Mucosa of descending colon (tissue), 3 donors: Measurements from ENCODE around the gene ARHGAP18. TPM values are rescaled to one million over a fixed set of nuclear protein-coding genes. Genes with fewer than 3 reads are reported as not detected.

ENCODE experiments used
- ATAC-seq: fragments of 200-7000 bp; cut with Tn5 transposase; one replicate; pipeline ENCODE4 v1.9.1; 2020; ENCODE audit warnings: mild to moderate bottlenecking, moderate library complexity
- DNase-seq, 3 donors: peaks; one replicate each; pipeline ENCODE4 v3.0.0-alpha.2; 2020
- H3K36me3 ChIP-seq: fragments of 200-600 bp; one replicate; pipeline ENCODE4 v1.8.0; 2021; ENCODE audit warnings: low read depth, mild to moderate bottlenecking
- H3K4me1 ChIP-seq: fragments of 200-600 bp; one replicate; pipeline ENCODE4 v1.8.0; 2021; ENCODE audit warnings: low read depth, mild to moderate bottlenecking
- H3K4me3 ChIP-seq: fragments of 200-600 bp; one replicate; pipeline ENCODE4 v1.8.0; 2021; ENCODE audit warnings: mild to moderate bottlenecking
- H3K9me3 ChIP-seq: fragments of 200-600 bp; one replicate; pipeline ENCODE4 v1.8.0; 2021; ENCODE audit warnings: mild to moderate bottlenecking
- intact Hi-C, 2 donors: fragments of 100-400 bp; cut with DNase I in 1 of 2; cut with micrococcal nuclease in 1 of 2; formaldehyde crosslinking; loops; one replicate each; pipeline versions ENCODE4 v1.11.0 to v1.11.1; 2022; cut with DNase I, micrococcal nuclease
- total RNA-seq, 3 donors: library from RNA; stranded (reverse); fragmentation: NEBNext Ultra II Directional in 2 of 3; extraction: Animal tissue kit (Norgen Biotek cat#: 25700) in 2 of 3; gene quantifications; one replicate each; pipeline versions ENCODE4 v1.2.1 to v1.2.4, GENCODE V29; 2021 to 2023
- TF ChIP-seq, protein P1 (sequence below): fragments of 200-600 bp; IDR thresholded peaks from one replicate; pipeline ENCODE4 v1.8.0; 2022; ENCODE audit warnings: antibody characterized with exemption, mild to moderate bottlenecking
- donor health status: DM: no; HTN: no; CAD: no; lungs with moderate emphysema.
- donor health status: DM: no; HTN: no; CAD: no.
- donor health status: DM: no; HTN: yes; CAD: no.

The ARHGAP18 gene
- total RNA-seq, 3 donors from 2014 or later = 17.6 to 24.3 (median 20.1) TPM

DNA sequence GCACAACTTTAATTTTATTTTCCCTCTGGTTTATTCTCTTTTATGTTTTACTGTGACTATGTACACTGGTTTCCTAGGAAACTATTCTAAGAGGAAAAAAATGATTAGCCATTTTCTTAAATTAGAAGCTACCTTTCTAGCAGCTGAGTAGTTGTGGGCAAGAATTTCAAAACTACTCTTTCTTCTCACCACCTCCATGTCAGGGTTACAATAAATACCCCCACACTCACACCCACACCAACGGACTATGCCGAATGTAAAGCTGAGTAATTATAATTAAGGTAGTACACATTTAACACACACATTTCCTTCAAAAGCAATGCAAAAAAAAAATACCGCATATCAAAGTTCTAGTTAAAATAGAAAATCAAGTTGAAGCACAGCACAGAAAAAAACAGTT is 78.9 kb downstream of the ARHGAP18 start:
- Histone ChIP-seq H3K9me3 (no peaks in the 10 kb centered on the region), H3K4me1 (no peaks in the 10 kb centered on the region), H3K36me3 (no peaks in the 10 kb centered on the region), H3K4me3 (no peak overlapping the region)
- intact Hi-C loops = no loop called here
- no peak for DNase-seq
- ATAC-seq = no peak
- TF ChIP-seq, protein P1, sequence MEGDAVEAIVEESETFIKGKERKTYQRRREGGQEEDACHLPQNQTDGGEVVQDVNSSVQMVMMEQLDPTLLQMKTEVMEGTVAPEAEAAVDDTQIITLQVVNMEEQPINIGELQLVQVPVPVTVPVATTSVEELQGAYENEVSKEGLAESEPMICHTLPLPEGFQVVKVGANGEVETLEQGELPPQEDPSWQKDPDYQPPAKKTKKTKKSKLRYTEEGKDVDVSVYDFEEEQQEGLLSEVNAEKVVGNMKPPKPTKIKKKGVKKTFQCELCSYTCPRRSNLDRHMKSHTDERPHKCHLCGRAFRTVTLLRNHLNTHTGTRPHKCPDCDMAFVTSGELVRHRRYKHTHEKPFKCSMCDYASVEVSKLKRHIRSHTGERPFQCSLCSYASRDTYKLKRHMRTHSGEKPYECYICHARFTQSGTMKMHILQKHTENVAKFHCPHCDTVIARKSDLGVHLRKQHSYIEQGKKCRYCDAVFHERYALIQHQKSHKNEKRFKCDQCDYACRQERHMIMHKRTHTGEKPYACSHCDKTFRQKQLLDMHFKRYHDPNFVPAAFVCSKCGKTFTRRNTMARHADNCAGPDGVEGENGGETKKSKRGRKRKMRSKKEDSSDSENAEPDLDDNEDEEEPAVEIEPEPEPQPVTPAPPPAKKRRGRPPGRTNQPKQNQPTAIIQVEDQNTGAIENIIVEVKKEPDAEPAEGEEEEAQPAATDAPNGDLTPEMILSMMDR = no peak

DNA sequence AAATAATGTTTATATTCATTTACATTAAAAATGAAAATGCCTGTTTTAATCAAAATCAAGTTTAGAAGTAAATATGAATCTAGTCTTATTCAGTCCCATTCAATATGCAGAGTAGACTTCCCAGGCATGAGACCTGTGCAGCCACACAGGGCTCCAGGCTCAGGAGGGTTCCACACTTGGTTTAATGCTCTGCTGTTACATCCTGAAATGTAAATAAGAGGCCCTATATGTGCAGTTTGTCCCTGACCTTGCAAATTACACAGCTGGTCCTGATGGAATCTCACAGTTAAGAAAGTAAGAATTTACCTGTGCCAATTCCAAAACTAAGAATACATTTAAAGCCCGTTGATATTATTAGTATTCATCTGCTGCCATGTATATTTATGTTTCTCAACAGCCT is 79.4 kb downstream of the ARHGAP18 start:
- intact Hi-C loops = no loop called here
- no peak overlapping the region for H3K4me3 ChIP-seq
- H3K4me1 ChIP-seq = no peaks in the 10 kb centered on the region
- ATAC-seq = no peak
- DNase-seq = no peak
- H3K36me3 ChIP-seq = no peaks in the 10 kb centered on the region
- H3K9me3 ChIP-seq = no peaks in the 10 kb centered on the region
- TF ChIP-seq, protein P1 = no peak

DNA sequence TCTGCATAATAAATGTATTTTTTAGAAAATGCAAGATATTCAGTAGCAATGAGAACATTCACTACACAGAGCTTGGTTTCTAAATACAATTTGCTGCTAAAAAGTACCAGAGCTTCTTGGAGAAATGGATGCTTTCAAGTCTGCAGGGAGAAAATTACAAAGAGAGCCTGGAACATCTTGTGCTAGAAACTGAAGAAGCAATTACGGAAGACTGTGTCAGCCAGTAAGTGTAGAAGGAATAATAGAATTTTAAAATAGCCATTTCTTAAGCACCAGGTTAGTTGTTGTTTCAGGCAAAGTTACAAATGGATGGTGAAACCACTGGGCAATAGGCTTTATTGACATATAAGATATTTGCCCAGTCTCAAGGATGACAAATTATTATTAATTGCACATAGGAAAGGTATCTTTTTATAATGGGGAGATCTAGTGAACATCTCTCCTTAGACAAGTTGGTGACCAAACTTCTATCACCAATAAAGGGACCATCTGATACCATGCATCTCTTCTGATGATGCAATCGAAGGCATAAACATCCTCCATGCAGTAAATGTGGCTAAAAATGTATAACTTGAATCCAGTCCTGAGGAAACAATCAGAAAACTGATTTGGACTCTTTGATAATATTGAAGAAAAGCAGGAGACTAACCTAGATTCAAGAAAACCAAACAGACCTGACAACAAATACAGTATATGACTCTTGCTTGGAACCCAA is 81.7 kb downstream of the ARHGAP18 start:
- DNase-seq (no peak), ATAC-seq (no peak)
- TF ChIP-seq, protein P1 = no peak
- Histone ChIP-seq H3K9me3 (no peaks in the 10 kb centered on the region), H3K36me3 (no peaks in the 10 kb centered on the region), H3K4me1 (no peaks in the 10 kb centered on the region), H3K4me3 (no peak overlapping the region)
- intact Hi-C loops = no loop called here

DNA sequence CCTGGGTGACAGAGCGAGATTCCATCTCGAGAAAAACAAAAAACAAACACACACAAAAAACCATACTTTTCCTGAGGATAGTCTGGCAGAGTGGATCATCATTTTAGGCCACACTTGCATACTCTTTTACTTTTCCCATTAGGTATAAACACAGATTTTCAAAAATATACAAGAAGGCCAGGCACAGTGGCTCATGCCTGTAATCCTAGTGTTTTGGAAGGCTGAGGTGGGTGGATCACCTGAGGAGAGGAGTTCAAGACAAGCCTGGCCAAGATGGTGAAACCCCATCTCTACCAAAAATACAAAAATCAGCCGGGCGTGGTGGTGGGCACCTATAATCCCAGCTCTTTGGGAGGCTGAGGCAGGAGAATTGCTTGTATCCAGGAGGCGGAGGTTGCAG is 85.5 kb downstream of the ARHGAP18 start:
- intact Hi-C loops = no loop called here
- Histone ChIP-seq H3K4me3 (no peak overlapping the region), H3K4me1 (no peaks in the 10 kb centered on the region), H3K36me3 (no peaks in the 10 kb centered on the region), H3K9me3 (no peaks in the 10 kb centered on the region)
- TF ChIP-seq, protein P1 = no peak
- no peak for ATAC-seq
- DNase-seq = no peak

DNA sequence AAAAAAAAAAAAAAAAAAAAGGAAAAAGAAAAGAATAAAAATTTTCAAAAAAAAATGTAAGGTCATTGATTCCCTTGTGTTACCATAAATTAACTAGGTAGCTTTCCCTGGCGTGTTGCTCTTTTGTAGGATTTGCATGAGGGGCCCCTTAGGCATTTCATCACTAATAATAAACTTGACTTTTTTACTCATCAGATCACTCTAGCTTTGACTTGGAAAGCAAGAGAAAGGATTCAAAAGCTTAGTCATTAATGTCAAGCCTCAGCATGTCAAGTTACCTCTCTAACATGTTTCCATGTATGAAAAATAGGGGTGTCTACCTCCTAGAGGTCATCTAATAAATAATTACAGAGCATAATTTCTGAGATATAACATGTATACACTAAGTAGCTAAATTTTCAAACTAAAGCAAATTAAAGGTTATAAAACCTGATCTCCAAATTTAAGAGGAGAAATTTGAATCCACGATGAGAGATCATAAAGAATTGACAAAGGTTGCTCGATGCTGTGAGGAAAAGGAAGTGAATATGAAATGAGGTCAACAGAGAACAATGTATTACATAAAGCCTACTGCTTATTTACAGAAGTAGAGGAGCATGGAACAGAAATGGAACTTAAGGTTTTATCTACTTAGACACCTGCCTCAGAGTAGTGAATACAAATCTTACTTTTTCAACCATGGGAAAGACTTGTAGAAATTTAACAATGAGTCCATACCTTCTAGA is 86.8 kb downstream of the ARHGAP18 start:
- TF ChIP-seq, protein P1 = no peak
- Histone ChIP-seq H3K4me3 (no peak overlapping the region), H3K9me3 (no peaks in the 10 kb centered on the region), H3K4me1 (no peaks in the 10 kb centered on the region), H3K36me3 (no peaks in the 10 kb centered on the region)
- ATAC-seq = peak; percentile 54
- no peak for DNase-seq
- intact Hi-C loops = no loop called here
